ENCODE data around the gene TEK.

Gene TEK

GRCh38 chr9:27248702-27249101 lies 139.7 kb downstream of the TEK start:
- DNase-seq = no peak

GRCh38 chr9:27258662-27259061 lies 149.6 kb downstream of the TEK start:
- DNase-seq = no peak

GRCh38 chr9:27260789-27261516 lies 151.9 kb downstream of the TEK start:
- DNase-seq = no peak

- no peak for DNase-seq
These were observed 152.6 kb downstream of the TEK start for GRCh38 chr9:27261517-27262211.

- no peak for DNase-seq
These were observed 163.1 kb downstream of the TEK start for GRCh38 chr9:27272103-27272502.

GRCh38 chr9:27273186-27273585 lies 164.2 kb downstream of the TEK start:
- no peak for DNase-seq

GRCh38 chr9:27276193-27277030 lies 167.4 kb downstream of the TEK start:
- DNase-seq = no peak

GRCh38 chr9:27278374-27278773 lies 169.3 kb downstream of the TEK start:
- no peak for DNase-seq

GRCh38 chr9:27279611-27280010 lies 170.6 kb downstream of the TEK start:
- no peak for DNase-seq

All from right forelimb (tissue), 1 donor.